Activated CD8-positive, alpha-beta memory T cell treated with anti-CD3 and anti-CD28 coated beads for 4 hours (primary cell): ENCODE data around the gene HSP90AB1.
"Not testable (repeated sequence)": the region's sequence is repeated elsewhere in the genome, so short reads cannot be mapped to it uniquely, and the experiment has no call there.

ENCODE experiments used
- DNase-seq, 2 donors: peaks; one replicate each; pipeline ENCODE4 v3.0.0-alpha.2; 2020; ENCODE audit warnings: low read depth in 2 of 2

The HSP90AB1 gene

DNA sequence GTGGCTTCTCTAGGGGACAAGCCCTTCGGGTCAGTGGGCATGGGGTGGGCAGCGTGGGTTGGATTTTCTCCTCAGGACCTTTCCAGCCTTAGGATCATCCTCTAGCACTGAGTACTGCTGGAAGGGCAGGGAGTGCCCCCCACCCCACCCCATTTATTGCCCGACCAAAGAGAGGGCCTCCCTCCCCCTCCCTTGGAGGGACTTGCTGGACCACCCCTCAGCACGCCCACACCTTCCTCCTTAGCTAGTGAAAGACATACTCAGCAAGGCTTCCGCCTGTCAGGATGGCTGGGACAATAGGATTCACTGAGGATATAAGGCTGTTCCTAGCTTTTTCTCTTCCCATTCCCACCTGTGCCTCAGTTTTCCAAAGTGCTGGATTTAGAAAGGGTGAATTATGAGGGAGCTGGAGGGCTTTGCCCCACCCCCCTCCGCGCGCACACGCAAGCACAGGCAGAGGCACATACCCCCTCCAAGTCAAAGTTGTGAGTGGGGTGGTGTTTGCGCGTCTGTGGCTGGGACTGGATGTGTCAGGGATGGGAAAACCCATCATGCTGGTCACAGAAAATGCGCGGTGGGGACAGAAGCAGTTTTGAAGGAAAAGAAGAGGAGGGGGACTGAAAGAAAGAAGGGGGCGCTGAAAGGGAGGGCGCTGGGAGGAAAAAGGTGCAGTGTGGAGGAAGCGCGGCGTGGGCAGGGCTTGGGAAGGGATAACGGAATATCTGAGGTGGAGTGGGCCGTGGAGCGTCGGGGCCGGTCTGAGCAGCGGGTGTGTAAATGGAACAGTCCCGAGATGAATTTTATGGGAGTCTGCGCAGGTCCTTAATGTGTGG, 24.2 kb upstream of the HSP90AB1 start:
- no peak for DNase-seq

DNA sequence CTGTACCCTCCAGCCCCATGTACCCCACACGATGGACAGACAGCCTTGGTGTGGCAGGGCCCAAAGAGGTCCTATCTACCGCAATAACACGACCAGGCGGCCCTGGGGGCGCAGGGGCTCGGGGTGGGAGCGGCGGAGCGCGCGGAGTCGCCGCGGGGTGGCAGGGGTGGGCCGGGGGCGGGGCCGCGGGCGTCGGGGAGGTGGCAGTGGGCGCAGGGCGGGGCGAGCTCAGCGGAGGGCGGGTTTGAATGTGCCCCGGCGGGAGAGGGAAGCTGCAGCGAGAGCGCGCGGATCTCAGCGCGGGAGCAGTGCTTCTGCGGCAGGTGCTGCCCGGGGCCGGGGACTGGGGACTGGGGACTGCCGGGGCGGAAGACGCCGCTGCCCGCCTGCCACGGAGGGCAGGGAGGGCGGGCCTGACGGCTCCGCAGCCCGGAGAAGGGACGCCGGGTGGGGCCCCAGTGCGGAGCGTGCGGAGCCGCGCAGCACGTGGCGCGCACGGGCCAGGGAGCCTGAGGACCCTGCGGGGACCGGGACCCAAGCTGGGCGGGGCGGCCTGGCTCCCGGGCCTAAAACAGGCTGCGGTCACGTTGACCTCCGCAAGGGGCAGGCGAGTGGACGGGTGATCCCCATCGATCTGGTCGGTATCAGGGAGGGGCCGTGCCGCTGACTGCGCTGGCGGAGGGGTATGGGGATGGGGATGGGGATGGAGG, 23.4 kb upstream of the HSP90AB1 start, which contains the start of gene SLC29A1:
TSS of gene SLC29A1 (plus strand) at position 277 of the 710 bp plus-strand sequence. CDS start 3,719 bp downstream, outside the sequence.
- DNase-seq: peak; percentile 69 to 71

DNA sequence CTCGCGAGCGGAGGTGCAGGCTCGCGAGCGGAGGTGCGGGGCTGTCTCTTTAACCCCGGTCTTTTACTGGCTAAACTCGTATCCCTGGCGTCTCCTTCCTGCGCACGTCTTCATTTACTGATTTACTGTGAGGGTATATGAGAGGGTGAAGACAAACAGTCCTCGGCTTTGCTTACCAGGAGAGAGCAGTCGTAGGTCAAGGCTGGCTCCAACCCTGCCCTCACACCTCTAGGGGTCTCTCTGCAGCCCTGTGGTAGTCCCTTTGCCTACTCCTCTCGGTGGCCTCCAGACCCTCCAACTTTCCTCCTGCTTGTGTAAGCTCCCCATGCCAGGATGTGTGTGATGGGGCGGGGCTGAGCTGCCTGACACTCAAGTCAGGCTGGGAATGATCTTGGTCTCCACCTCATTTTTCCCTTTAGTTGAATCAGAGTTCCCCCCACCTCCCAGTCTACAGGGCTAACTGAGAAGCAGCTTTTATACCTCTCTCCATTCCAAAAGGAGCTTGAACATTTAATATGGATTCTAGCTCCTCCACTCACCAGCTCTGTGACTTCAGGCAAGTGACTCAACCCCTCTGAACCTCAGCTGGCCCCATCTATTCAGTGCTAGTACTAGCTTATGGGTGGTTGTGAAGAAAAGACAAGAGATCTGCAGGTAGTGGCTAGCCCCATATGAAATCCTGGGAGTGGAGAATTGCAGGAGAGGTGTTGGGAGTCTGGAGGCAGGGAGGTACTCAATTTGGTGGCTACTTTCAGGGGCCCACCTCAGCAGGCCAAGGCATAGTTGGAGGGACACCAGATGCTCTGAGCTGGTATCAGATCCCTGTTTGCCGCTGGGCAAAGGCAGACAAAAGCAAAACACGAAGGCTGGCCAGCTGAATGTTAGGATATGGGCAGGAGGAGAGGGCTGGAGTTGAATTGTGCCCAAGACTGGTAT, 22.6 kb upstream of the HSP90AB1 start:
- DNase-seq: no peak

DNA sequence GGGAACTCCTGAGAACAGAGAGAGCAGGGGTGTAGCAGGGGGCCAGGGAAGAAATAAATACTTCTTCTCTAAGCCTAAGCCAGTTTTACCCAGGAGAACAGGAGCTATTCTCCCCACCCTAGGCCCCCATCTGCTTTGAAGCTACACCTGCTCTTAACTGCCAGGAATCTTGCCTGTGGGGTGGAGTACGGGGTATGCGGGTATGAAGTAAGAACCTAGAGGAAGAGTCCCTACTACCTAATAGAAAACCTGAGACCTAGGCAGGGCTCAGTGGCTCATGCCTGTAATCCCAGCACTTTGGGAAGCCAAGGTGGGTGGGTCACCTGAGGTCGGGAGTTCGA, 22.0 kb upstream of the HSP90AB1 start:
- no peak for DNase-seq

DNA sequence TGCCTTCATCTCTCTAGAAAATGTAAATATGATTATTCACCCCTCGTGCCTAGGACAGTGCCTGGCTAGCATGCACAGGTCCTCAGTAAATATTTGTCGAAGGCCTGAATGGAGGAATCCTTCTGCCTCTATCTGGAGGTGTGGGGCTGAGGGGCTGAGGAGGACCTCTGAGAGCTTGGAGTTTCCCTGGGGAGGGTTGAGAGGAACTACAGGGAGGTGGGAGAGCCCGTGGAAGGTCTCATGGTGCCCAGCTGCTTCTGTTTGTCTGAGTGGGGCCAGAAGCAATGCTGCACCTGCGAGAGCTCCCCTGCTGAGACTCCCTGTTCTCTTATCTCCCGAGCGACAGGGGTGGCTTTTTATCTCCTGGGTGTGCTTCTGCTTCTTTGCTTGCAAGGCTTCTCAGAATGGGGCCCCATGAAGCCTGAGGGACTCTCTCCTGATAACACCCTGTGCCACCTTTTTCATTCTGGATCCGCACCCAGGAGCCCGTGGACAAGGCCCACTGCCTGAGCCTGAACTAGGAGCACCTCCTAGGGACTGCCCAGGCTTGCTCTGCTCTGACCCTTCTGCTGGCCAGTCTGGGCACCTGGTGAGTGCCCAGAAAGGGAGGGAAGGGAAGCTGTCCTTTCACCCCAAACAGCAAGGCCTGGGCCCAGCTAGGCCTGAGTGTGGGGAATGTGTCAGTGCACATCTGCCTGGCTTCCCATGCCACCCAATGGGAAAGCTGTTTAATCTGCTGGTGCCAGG, 21.1 kb upstream of the HSP90AB1 start:
- no peak for DNase-seq

DNA sequence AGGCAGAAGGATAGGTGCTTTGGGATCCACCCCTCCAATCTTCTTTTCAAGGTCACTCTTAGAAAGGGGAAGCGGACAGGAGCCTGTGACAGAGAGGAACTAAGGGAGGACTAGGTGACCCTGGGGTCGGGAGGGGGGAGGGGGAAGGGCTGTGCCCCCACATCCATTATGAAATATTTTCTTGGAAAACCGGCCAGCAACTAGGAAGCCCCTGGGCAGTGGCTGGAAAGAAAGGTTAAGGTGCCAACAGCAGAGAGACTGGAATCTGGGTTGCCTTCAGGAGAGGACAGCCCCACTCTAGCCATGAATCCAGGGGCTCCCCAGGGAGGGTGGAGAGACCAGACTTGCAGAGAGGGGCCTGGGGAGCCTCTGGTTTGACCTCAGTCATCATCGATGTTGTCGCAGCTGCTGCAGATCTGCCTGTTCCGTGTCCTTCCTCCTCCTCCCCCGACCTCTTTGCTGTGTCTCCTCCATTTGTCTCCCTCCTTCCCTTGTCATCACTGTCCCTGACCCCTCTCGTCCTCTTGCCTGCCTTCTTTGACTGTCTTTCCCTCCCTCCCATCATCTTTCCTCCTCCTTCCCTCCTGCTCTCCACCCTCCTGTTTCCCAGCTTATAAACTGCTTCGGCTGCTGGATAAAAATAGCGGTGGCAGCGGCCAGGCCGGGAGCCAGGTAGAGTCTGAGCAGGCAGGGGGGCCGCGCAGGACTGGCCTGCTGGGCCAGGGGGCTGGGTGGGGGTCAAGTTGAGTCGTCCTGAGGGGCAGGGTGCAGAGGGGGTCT, 20.3 kb upstream of the HSP90AB1 start:
- DNase-seq: no peak

DNA sequence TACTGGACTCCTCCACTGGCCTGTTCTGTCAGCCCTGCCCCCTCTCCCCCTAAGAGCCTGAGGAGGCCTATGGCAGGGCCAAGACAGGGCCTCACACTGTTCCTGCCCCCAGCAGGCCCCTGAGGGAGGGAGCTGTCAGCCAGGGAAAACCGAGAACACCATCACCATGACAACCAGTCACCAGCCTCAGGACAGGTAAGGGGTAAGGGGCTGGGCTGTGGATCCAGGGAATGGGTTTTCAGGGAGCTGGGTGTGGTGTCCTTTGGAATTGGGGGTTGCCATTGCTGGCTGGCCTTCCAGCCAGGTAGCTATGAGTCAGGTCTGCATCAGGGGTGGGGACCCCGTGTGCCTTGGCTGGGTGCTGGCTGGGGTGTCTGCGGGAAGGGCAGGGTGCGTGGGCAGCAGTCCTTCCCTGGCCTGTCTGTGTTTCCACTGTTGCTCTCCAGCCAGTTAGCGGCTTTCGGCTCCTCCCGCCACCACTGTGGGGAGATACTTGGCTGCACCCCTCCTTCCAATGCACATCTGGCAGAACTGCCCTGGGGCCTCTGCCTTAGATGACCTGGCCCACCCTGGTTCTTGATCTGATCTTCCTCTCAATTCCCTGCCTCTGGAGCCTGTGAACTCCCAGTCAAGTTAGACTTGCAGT, 19.6 kb upstream of the HSP90AB1 start:
- no peak for DNase-seq

DNA sequence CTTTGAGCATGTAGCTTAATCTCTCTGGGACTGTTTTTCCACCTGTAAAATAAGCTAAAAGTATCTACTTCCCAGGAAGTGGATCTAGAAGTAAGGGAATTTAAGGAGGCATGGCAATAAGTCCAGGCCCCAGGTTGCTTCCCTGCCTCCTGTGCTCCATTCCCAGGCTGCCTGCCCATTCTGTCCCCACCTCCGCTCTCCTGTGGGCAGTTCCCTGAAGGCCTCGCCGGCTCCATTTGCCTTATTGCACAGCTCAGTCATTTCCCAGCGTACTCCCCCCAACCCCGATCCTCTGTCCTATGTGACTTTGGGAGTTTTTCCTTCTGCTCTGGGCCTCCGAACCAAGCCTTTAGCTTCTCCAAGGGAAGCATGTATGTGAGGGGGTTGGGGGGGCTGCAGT, 18.9 kb upstream of the HSP90AB1 start:
- no peak for DNase-seq

DNA sequence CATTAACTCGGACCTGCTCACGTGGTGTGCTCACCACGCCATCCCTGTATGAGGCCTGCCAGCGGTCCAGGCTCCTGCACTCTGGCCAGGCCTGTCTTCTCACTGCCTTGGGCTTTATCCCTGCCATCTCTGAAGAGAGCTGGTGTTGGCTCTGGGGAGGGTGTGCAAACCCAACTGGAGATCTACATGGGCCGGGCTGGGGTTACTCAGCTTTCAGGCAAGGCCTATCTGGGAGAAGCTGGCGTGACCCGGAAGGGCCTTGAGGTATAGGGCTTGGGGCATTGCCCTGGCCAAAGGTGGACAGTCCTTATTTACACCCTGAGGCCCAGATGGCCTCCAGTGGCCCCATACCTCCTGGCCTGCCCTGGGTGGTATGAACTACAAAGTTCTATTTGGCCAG, 18.5 kb upstream of the HSP90AB1 start:
- DNase-seq: no peak

DNA sequence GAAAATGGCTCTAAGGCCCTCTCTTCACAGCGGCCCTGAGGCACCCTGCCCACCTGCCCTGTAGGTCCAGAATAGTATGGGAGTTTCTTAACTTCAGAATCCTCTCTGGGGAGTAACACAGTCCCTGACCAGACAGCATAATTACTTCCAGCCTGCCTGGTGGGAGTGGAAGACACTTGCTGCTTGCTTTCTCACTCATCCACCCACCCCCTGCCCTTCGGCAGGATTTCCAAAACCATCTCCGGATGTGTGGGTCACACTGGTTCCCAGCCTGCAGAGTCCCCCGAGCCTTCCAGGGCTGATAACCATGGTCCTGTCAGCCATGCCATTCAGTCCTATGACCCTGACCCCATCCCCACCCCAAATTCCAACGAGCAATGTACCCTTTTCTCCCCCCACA, 18.1 kb upstream of the HSP90AB1 start:
- DNase-seq: no peak

DNA sequence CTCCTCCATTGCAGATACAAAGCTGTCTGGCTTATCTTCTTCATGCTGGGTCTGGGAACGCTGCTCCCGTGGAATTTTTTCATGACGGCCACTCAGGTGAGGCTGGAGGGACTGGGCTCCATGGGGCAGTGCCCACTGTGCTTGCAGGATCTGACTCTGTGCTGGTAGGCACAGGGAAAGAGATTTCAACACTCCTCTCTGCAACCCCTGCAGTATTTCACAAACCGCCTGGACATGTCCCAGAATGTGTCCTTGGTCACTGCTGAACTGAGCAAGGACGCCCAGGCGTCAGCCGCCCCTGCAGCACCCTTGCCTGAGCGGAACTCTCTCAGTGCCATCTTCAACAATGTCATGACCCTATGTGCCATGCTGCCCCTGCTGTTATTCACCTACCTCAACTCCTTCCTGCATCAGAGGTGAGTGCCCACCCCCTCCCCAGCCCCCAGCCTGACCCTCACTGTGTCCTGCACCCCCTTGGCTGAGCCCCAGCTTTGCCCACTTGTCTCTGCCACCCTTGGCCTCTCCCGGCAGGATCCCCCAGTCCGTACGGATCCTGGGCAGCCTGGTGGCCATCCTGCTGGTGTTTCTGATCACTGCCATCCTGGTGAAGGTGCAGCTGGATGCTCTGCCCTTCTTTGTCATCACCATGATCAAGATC, 17.4 kb upstream of the HSP90AB1 start:
- no peak for DNase-seq

DNA sequence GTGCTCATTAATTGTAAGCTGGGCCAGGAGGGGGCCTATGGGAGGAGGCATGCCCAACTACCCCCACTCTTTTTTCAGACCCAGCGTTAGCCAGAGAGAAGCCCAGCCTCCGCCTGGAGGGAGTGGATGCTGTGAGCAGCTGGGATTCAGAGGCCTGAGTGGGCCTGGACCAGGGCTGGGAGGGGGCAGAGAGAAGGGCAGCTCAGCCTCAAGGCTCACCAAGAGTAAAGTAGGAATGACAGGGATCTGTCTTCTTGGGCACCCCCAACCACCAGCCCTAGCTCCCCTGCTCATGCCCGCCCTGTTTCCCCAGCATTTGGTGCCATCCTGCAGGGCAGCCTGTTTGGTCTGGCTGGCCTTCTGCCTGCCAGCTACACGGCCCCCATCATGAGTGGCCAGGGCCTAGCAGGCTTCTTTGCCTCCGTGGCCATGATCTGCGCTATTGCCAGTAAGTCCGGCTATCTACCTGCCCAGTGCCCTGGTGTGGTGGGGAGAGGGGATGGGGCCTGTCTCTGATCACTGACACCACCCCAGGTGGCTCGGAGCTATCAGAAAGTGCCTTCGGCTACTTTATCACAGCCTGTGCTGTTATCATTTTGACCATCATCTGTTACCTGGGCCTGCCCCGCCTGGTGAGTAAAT, 16.7 kb upstream of the HSP90AB1 start:
- no peak for DNase-seq

DNA sequence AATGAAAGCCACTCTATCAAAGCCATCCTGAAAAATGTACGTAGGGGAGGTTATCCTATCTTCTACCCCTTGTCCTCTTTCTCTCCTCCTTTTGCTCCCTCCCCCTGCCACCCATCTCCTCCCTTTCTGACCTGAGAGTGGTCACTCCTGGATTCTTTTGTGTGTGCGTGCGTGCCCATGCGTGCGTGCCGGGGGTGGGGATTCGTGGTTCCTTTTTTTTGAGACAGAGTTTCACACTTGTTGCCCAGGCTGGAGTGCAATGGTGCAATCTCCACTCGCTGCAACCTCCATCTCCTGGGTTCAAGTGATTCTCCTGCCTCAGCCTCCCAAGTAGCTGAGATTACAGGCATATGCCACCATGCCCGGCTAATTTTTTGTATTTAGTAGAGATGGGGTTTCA, 15.5 kb upstream of the HSP90AB1 start:
- DNase-seq: not testable (repeated sequence)

DNA sequence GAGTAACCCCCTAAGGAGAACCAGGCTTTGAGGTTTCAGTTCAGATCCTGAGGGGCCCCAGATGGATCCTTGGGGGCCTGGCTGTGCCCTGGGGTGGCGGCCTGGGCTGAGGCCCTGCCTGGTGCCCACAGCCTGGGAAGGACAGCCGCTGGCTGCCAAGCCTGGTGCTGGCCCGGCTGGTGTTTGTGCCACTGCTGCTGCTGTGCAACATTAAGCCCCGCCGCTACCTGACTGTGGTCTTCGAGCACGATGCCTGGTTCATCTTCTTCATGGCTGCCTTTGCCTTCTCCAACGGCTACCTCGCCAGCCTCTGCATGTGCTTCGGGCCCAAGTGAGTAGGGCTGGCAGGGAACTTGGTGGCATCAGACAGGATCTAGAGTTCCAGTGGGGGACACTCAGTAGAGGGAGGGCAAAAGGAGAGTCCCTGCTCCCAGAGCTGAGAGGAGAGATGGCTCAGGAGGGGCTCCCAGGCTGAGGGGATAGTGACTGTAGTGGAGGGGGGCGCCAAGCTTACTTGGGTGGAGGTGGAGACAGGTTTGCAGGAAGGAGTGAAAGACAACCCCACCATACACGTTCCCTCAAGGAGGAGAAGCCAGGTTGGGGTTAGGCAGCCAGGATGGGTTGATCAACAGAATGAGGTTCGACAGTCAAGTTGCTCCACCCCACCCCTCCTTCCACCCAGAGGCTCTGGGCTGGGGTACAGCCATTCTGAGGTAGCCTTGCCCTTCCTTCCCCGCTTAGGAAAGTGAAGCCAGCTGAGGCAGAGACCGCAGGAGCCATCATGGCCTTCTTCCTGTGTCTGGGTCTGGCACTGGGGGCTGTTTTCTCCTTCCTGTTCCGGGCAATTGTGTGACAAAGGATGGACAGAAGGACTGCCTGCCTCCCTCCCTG, 14.0 kb upstream of the HSP90AB1 start:
- no peak for DNase-seq

DNA sequence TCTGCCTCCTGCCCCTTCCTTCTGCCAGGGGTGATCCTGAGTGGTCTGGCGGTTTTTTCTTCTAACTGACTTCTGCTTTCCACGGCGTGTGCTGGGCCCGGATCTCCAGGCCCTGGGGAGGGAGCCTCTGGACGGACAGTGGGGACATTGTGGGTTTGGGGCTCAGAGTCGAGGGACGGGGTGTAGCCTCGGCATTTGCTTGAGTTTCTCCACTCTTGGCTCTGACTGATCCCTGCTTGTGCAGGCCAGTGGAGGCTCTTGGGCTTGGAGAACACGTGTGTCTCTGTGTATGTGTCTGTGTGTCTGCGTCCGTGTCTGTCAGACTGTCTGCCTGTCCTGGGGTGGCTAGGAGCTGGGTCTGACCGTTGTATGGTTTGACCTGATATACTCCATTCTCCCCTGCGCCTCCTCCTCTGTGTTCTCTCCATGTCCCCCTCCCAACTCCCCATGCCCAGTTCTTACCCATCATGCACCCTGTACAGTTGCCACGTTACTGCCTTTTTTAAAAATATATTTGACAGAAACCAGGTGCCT, 13.3 kb upstream of the HSP90AB1 start:
- no peak for DNase-seq

DNA sequence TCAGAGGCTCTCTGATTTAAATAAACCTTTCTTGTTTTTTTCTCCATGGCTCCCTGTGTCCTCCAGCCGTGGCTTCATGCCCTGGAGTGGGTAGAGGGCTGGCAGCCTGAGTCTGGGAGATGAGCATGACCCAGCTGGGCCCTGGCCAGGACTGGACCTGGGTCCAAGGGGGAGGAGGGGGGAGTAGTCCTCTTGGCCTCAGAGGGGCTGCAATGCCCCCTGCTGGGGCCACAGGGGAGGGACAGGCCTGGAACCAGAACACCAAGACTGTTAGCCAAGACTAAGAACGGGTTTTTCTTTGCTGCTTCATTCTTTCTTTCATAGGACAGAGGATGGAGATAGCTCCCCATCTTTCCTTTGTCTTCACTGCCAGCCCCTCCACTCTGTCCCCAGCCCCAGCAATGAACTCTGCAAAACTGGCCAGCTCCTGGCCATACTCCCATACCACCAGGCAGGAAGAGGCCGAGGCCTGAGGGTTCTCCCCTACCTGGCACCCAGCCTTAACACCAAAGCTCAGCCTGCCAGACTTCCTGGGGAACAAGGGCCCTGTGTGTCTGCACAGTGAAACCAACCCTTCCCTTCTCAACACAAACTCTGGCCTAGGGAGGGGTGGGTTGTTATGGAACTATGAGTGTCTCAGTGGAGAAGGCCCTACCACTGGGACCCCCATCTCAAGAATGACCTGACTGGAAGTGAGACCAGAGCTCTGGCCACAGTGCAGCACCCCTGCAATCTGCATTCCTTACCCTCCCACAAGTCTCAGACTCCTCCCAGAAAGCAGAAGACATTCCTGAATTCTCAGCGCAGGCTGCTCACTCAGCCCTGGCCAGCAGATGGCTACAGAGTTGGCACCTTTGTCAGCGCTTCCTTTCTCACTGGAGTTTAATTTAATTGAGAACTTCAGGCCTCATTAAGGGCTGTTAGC, 12.5 kb upstream of the HSP90AB1 start:
- no peak for DNase-seq

DNA sequence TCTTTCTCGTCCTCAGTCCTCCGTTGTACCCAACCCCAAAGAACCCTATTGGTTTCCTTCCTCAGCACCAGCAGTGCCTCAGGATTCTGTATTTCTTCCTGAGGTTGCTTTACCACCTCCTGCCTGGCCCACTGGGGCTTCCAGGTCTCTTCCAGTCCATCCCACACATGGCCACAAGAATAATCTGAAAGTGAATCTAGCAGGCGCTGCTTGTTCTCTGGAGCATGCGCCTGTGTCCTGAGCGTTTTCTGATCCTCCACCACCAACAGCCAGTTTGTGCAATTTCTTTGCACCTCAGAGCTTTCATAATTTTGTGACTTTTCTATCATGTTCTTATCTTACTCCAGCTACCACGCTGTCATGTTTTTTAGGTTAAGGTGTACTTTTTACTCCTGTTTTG, 11.6 kb upstream of the HSP90AB1 start:
- DNase-seq: no peak
